H1 (cell line): Measurements from ENCODE around the gene RPUSD4. TPM values are rescaled to one million over a fixed set of nuclear protein-coding genes. Genes with fewer than 3 reads are reported as not detected.

Source experiments
- CTCF ChIA-PET: fragments of 300-600 bp; sonication (Branson Sonifier 250); formaldehyde crosslinking; loops from one replicate; lab custom pipeline; 2021; ENCODE audit not compliant: partially characterized antibody; lab: Charles Lee
- POLR2A ChIA-PET: fragments of 300-600 bp; sonication (Branson Sonifier 250); formaldehyde crosslinking; loops from one replicate; lab custom pipeline; 2021; ENCODE audit warnings: inconsistent platforms; ENCODE audit not compliant: partially characterized antibody; lab: Charles Lee
- DNase-seq, 2 experiments: peaks; one replicate each; pipeline versions ENCODE4 v3.0.0 to v3.0.0-alpha.2; 2010 to 2022; ENCODE audit warnings: low spot score in 2 of 2, low read depth in 1 of 2, mixed read lengths in 1 of 2
- FAIRE-seq: peaks from 2 replicates; lab custom pipeline; 2011; peaks lifted over from hg19 to GRCh38; lab: Jason Lieb, UNC
- H2AFZ ChIP-seq: 2 replicates; pipeline ENCODE4 v1.8.1; 2012; ENCODE audit warnings: low read length, inconsistent platforms
- H2AK5ac ChIP-seq: 2 replicates; pipeline ENCODE4 v1.6.1; 2013; ENCODE audit warnings: low read depth, low read length
- H2BK120ac ChIP-seq: replicated peaks from 2 replicates; pipeline ENCODE3; 2013; ENCODE audit warnings: low read depth, low read length, inconsistent platforms
- H2BK12ac ChIP-seq: 2 replicates; pipeline ENCODE4 v1.6.1; 2013; ENCODE audit warnings: low read depth, low read length
- H2BK15ac ChIP-seq: 2 replicates; pipeline ENCODE4 v1.6.1; 2013; ENCODE audit warnings: low read length
- H2BK20ac ChIP-seq: 2 replicates; pipeline ENCODE4 v1.6.1; 2013; ENCODE audit warnings: low read length
- H2BK5ac ChIP-seq: 2 replicates; pipeline ENCODE4 v1.6.1; 2013; ENCODE audit warnings: low read depth, low read length
- H3K14ac ChIP-seq: 2 replicates; pipeline ENCODE4 v1.6.1; 2013; ENCODE audit warnings: inconsistent platforms; ENCODE audit not compliant: insufficient read length
- H3K18ac ChIP-seq: 2 replicates; pipeline ENCODE4 v1.6.1; 2013; ENCODE audit warnings: low read length; ENCODE audit errors: extremely low read depth
- H3K23ac ChIP-seq: 2 replicates; pipeline ENCODE4 v1.6.1; 2013; ENCODE audit warnings: inconsistent platforms; ENCODE audit not compliant: insufficient read length
- H3K23me2 ChIP-seq: 2 replicates; pipeline ENCODE4 v1.6.1; 2013; ENCODE audit warnings: low read depth, low read length
- H3K27ac ChIP-seq: 2 replicates; pipeline ENCODE4 v1.6.1; 2011; ENCODE audit warnings: low read depth, low read length, inconsistent platforms
- H3K27me3 ChIP-seq, 4 experiments: replicated peaks in 1 of 4; 1 replicate in 1 of 4; 2 replicates in 3 of 4; pipeline versions ENCODE4 v1.6.1 to v1.8.1; 2011 to 2013; ENCODE audit warnings: low read length in 3 of 4, mild to moderate bottlenecking in 3 of 4, inconsistent platforms in 2 of 4, mixed read lengths in 2 of 4, moderate library complexity in 1 of 4; ENCODE audit not compliant: control insufficient read depth in 3 of 4, insufficient read depth in 3 of 4; ENCODE audit errors: extremely low read depth in 1 of 4
- H3K36me3 ChIP-seq, 4 experiments: 2 replicates each; pipeline versions ENCODE4 v1.6.1 to v1.8.1; 2011 to 2013; ENCODE audit warnings: mild to moderate bottlenecking in 4 of 4, low read length in 3 of 4, moderate library complexity in 2 of 4, control low read depth in 1 of 4, inconsistent platforms in 1 of 4; ENCODE audit not compliant: insufficient read depth in 4 of 4, control insufficient read depth in 2 of 4
- H3K4ac ChIP-seq: replicated peaks from 2 replicates; pipeline ENCODE3; 2013; ENCODE audit warnings: low read length, low read depth, mixed read lengths, inconsistent platforms; ENCODE audit not compliant: insufficient read length
- H3K4me1 ChIP-seq, 4 experiments: replicated peaks in 1 of 4; 1 replicate in 1 of 4; 2 replicates in 3 of 4; pipeline versions ENCODE4 v1.6.1 to v1.8.1; 2011 to 2013; ENCODE audit warnings: low read length in 3 of 4, inconsistent platforms in 2 of 4, mixed read lengths in 1 of 4; ENCODE audit not compliant: insufficient read depth in 4 of 4, control insufficient read depth in 3 of 4
- H3K4me2 ChIP-seq, 2 experiments: 2 replicates each; pipeline versions ENCODE4 v1.6.1 to v1.8.1; 2011 to 2013; ENCODE audit warnings: low read depth in 2 of 2, low read length in 2 of 2, control low read depth in 1 of 2, inconsistent platforms in 1 of 2, mild to moderate bottlenecking in 1 of 2; ENCODE audit not compliant: insufficient read depth in 1 of 2
- H3K4me3 ChIP-seq, 4 experiments: fragments of 200-600, 300-600 bp in 1 of 4; sonication (generic), shearing (Covaris generic), sonication (Bioruptor Twin) in 1 of 4; 2 replicates each; pipeline versions ENCODE4 v1.5.1 to v1.8.1; 2011 to 2016; ENCODE audit warnings: low read length in 4 of 4, low read depth in 3 of 4, control low read depth in 2 of 4, inconsistent platforms in 2 of 4, mild to moderate bottlenecking in 2 of 4, mixed read lengths in 1 of 4, moderate library complexity in 1 of 4; ENCODE audit not compliant: insufficient read depth in 2 of 4; ENCODE audit errors: extremely low read depth in 1 of 4
- H3K56ac ChIP-seq: replicated peaks from 2 replicates; pipeline ENCODE3; 2013; ENCODE audit warnings: low read depth, mild to moderate bottlenecking, mixed read lengths, low read length, inconsistent platforms; ENCODE audit not compliant: insufficient read length
- H3K79me1 ChIP-seq: 2 replicates; pipeline ENCODE4 v1.6.1; 2013; ENCODE audit warnings: low read depth, low read length, control low read depth
- H3K79me2 ChIP-seq, 2 experiments: 2 replicates each; pipeline versions ENCODE4 v1.6.1 to v1.8.1; 2012 to 2013; ENCODE audit warnings: low read length in 2 of 2, mild to moderate bottlenecking in 2 of 2, inconsistent platforms in 1 of 2; ENCODE audit not compliant: insufficient read depth in 2 of 2, control insufficient read depth in 1 of 2
- H3K9ac ChIP-seq, 4 experiments: replicated peaks in 1 of 4; 1 replicate in 1 of 4; 2 replicates in 3 of 4; pipeline versions ENCODE4 v1.6.1 to v1.8.1; 2011 to 2013; ENCODE audit warnings: low read depth in 3 of 4, low read length in 3 of 4, control low read depth in 2 of 4, mild to moderate bottlenecking in 2 of 4, moderate library complexity in 2 of 4, inconsistent platforms in 1 of 4; ENCODE audit errors: extremely low read depth in 1 of 4
- H3K9me3 ChIP-seq, 2 experiments: 2 replicates each; pipeline versions ENCODE4 v1.6.1 to v1.8.1; 2012 to 2013; ENCODE audit warnings: mild to moderate bottlenecking in 2 of 2, moderate library complexity in 2 of 2, control low read depth in 1 of 2, inconsistent platforms in 1 of 2, low read depth in 1 of 2, low read length in 1 of 2, mixed read lengths in 1 of 2; ENCODE audit not compliant: insufficient read depth in 2 of 2
- H4K20me1 ChIP-seq, 2 experiments: replicated peaks in 1 of 2; 2 replicates each; pipeline versions ENCODE3 to v1.8.1; 2011 to 2013; ENCODE audit warnings: inconsistent platforms in 2 of 2, low read length in 2 of 2, mild to moderate bottlenecking in 1 of 2; ENCODE audit not compliant: insufficient read depth in 2 of 2, control insufficient read depth in 1 of 2
- H4K5ac ChIP-seq: 2 replicates; pipeline ENCODE4 v1.6.1; 2013; ENCODE audit warnings: low read length, low read depth, mixed read lengths, inconsistent platforms; ENCODE audit not compliant: insufficient read length
- H4K8ac ChIP-seq: 2 replicates; pipeline ENCODE4 v1.8.0; 2013; ENCODE audit warnings: mild to moderate bottlenecking, moderate library complexity, low read length, inconsistent platforms; ENCODE audit not compliant: insufficient read depth; ENCODE audit errors: extremely low read depth
- H4K91ac ChIP-seq: replicated peaks from 2 replicates; pipeline ENCODE3; 2013; ENCODE audit warnings: low read length, mixed read lengths, inconsistent platforms; ENCODE audit not compliant: insufficient read length
- NRF1 ChIP-seq: IDR thresholded peaks from 2 replicates; pipeline ENCODE4 v1.6.1; 2011; ENCODE audit warnings: mild to moderate bottlenecking, low read depth, low read length, improper control_type of control experiment
- WGBS, 2 experiments: shearing (Covaris generic) in 1 of 2; methylation state at CpG; one replicate each; pipeline versions ENCODE4 v1.1.6 to v1.1.7; 2013 to 2015; ENCODE audit warnings: low lambda C conversion rate in 2 of 2, mixed read lengths in 2 of 2, inconsistent platforms in 1 of 2, low coverage in 1 of 2, missing lambda C conversion rate in 1 of 2; ENCODE audit not compliant: insufficient replicate concordance in 2 of 2, insufficient coverage in 1 of 2, insufficient read length in 1 of 2; ENCODE audit errors: extremely low coverage in 1 of 2, missing lambda C conversion rate in 1 of 2; 5-methylcytosine and 5-hydroxymethylcytosine counted together
- polyA plus RNA-seq, 7 experiments: library from polyadenylated mRNA; depleted of rRNA in 3 of 7; stranded (reverse) in 5 of 7; unstranded in 2 of 7; fragments of >200 nt in 5 of 7; fragments of 200-250 nt in 2 of 7; gene quantifications; 1 replicate in 5 of 7; 2 replicates in 1 of 7; 4 replicates in 1 of 7; pipeline versions ENCODE4 v1.2.1 to v1.2.3, GENCODE V29; 2011 to 2013; ENCODE audit warnings: missing spikeins in 2 of 7, mixed read lengths in 2 of 7
- total RNA-seq: library from RNA; stranded (reverse); fragmentation: NEBNext Ultra II Directional; extraction: Animal tissue kit (Norgen Biotek cat#: 25700); gene quantifications from 2 replicates; pipeline ENCODE4 v1.2.1, GENCODE V29; 2021

The RPUSD4 gene
- total and polyA plus RNA-seq, 2 of the 8 experiments (the other 6 are each of a cell fraction or from before 2014, with no cell fraction given), result 36.1 to 50.7 TPM

DNA sequence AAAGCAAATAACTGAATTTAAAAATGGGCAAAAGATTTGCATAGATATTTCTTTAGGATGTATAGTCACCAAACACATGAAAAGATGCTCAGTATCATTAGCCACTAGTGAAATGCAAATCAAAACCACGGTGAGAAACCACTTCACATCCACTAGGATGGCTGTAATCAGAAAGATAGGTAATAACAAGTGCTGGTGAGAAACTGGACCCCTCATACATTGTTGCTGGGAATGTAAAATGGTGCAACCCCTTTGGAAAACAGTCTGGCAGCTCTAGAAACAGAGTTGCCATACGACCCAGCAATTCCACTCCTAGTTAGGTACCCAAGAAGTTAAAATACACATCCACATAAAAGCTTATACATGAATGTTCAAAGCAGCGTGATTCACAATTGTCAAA, 16.3 kb downstream of the RPUSD4 start:
- Histone ChIP-seq H3K9ac (no peak overlapping the region), H2BK5ac (no peak overlapping the region), H4K5ac (no peak overlapping the region), H3K4ac (no peak overlapping the region), H3K4me1 (no peaks in the 10 kb centered on the region), H3K27ac (no peak overlapping the region), H2AFZ (no peak overlapping the region), H4K8ac (no peak overlapping the region), H3K18ac (no peak overlapping the region), H3K9me3 (peaks cover 15% of the 10 kb centered on the region in 2 experiments), H2BK120ac (no peak overlapping the region), H3K4me2 (no peak overlapping the region), H2BK15ac (no peak overlapping the region), H4K20me1 (peaks cover 1 to 4% of the 10 kb centered on the region in 2 experiments), H3K14ac (no peak overlapping the region), H2BK12ac (no peak overlapping the region), H4K91ac (no peak overlapping the region), H2BK20ac (no peak overlapping the region), H3K56ac (no peak overlapping the region), H3K23ac (no peak overlapping the region), H3K79me1 (no peaks in the 10 kb centered on the region; the same call in 1 of the 2 replicates), H2AK5ac (no peak overlapping the region), H3K79me2 (no peaks in the 10 kb centered on the region), H3K23me2 (no peaks in the 10 kb centered on the region), H3K27me3 (no peaks in the 10 kb centered on the region), H3K4me3 (no peak overlapping the region), H3K36me3 (peaks cover 7 to 45% (median 38%) of the 10 kb centered on the region in 4 experiments; a peak in 7 of 8 replicates)
- WGBS, 2 experiments, result 92% methylated on average over 3 of the region's 3 CpGs; no CpG with 5 or more reads in 1 of the 2 experiments
- no peak for DNase-seq
- no peak for FAIRE-seq
- CTCF ChIA-PET, result interaction anchor here (0.8 to 12.5 kb wide), 4 partner anchors 11 to 272 kb away, joined by 3 to 118 read pairs (median 4); no protein-coding TSS in a partner anchor
- POLR2A ChIA-PET, result interaction anchor here (1.3 to 1.9 kb wide), 2 partner anchors 16 to 278 kb away, joined by 3 to 7 read pairs; partner anchors contain the start of genes FAM118B and RPUSD4
- TF ChIP-seq NRF1, result no peak
